Activated CD8-positive, alpha-beta memory T cell treated with anti-CD3 and anti-CD28 coated beads for 36 hours (primary cell): Measurements from ENCODE around the gene SYNPO. TPM values are rescaled to one million over a fixed set of nuclear protein-coding genes. Genes with fewer than 3 reads are reported as not detected.

ENCODE experiments used
- CTCF ChIA-PET: fragments of 350-600 bp; sonication (Branson Sonifier 250); formaldehyde crosslinking; loops from one replicate; lab custom pipeline; 2021; ENCODE audit warnings: antibody characterized with exemption; lab: Charles Lee
- POLR2A ChIA-PET: fragments of 350-600 bp; sonication (Branson Sonifier 250); formaldehyde crosslinking; loops from one replicate; lab custom pipeline; 2021; ENCODE audit warnings: antibody characterized with exemption; lab: Charles Lee
- total RNA-seq, 2 experiments: library from RNA; stranded (reverse); gene quantifications; one replicate each; pipeline ENCODE4 v1.2.3, GENCODE V29; 2021

SYNPO gene
- total RNA-seq, 2 experiments from 2014 or later: 0.04 TPM; not detected in 1

DNA sequence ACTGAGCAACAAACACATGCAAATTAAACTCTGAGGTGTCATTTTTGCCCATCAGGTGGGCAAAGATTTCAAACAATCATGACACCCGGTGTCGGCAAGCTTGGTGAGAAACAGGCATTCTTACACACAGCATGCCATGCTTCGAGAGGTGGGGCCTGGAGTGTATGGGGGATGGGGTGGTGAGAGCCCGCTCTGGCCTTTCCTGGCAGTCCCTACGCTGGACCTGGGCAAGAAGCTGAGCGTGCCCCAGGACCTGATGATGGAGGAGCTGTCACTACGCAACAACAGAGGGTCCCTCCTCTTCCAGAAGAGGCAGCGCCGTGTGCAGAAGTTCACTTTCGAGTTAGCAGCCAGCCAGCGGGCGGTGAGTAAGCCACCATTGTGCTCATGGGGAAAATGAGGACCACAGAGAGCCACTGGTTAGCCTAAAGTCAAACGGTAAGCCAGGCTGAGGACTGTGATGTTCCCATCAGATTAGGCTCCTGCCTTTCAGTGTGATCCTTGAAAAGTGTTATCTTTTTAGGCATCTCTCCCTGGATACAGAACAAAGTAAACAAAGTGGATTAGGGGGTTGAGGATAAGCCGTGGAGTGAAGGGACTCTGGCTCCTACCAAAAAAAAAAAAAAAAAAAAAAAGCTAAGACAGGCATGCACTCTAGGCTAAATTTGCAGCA lies 30.0 kb downstream of the SYNPO start:
- ChIA-PET POLR2A (interaction anchor here (0.6 kb wide), 1 partner anchor 47 kb away, joined by 4 read pairs; no protein-coding TSS in a partner anchor), CTCF (no interaction called here)

DNA sequence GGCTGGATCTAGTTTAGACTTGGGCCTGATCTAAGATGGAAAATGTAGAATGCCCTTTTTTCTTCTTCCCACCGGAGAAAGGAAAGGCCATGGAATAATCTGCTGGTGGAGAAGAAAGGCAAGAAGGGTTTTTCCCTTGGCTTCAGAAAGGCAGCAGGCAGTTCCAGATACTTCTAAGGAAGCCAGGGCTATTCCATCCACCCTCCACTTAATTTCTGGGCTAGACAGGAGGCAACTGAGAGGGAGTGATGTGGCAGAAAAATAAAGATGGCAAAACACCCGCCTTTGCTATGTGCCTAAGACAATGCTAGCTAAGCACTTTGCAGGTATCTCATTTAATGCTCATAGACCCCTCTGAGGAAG lies 30.5 kb downstream of the SYNPO start:
- ChIA-PET POLR2A (interaction anchor here (0.6 kb wide), 1 partner anchor 48 kb away, joined by 4 read pairs; no protein-coding TSS in a partner anchor), CTCF (no interaction called here)

DNA sequence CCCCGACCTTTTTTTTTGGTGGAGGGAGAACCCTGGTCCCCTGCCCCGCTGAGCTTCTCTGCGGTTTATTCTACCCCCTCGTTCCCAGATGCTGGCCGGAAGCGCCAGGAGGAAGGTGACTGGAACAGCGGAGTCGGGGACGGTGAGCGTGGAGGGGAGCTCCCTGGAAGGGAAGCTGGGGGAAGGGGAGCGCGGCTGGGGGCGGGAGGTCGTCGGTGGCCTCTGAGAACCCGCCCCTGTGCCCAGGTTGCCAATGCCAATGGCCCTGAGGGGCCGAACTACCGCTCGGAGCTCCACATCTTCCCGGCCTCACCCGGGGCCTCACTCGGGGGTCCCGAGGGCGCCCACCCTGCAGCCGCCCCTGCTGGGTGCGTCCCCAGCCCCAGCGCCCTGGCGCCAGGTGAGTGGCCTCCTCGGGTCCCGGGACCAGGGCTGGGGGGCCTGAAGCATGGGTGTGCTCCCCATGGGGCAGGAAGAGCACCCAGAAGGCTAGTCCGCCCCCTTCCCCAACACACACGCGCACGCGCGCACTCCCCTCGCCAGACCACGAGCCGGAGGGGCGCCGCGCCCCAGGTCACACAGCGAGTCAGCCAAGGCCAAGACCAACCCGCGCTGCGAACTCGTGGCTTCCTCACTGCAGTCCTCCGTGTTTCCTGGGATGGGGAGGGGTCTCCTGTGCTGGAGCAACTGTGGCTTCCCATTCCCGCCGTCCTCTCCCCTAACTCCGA lies 31.2 kb downstream of the SYNPO start:
- ChIA-PET CTCF (interaction anchor here (1.3 kb wide), 1 partner anchor 17 kb away, joined by 3 read pairs; no protein-coding TSS in a partner anchor), POLR2A (no interaction called here)

GRCh38 chr5:150672237-150672883 lies 31.9 kb downstream of the SYNPO start:
- ChIA-PET CTCF (interaction anchor here (1.3 kb wide), 2 partner anchors 17 to 175 kb away, joined by 3 read pairs; no protein-coding TSS in a partner anchor), POLR2A (no interaction called here)

DNA sequence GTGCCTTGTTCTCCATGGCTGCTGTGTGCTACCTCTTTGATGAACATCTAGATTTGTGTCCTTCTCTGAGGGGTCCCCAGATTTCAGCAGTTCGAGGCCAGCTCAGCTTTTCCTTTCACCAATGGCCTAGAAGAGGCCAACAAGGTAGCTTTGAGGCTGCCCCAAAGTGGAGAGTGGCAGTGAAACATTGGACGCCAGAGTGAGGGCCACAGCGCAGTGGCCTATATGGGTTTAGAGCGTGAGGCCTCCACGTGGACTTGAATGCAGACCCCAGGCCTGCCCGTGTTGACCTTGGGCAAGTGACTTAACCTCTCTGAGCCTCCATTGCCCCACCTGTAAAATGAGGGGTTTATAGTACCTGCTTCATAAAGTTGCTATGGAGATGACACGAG lies 32.4 kb downstream of the SYNPO start:
- ChIA-PET CTCF (interaction anchor here (1.3 kb wide), 2 partner anchors 16 to 174 kb away, joined by 3 read pairs; no protein-coding TSS in a partner anchor), POLR2A (no interaction called here)

GRCh38 chr5:150674341-150674821 lies 33.9 kb downstream of the SYNPO start:
- ChIA-PET CTCF (no interaction called here), POLR2A (no interaction called here)

DNA sequence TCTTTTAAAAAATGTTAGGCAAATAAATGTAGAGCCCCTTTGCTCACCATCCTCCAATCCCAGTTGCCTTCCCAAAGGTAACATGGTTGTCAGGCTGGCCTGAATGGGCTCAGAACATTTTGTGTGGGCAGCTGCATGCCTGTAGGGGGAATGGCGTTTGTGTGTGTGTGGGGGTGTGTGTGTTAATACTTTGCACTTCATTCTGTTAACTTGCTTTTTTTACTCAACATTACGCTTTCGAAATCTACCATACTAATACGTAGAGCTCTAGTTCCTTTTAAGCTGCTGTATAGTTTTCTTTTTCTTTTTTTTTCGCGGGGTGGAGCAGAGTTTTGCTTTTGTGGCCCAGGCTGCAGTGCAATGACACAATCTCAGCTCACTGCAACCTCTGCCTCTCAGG lies 34.6 kb downstream of the SYNPO start:
- POLR2A ChIA-PET: no interaction called here
- CTCF ChIA-PET: no interaction called here

GRCh38 chr5:150676578-150676977 lies 36.1 kb downstream of the SYNPO start:
- ChIA-PET POLR2A (no interaction called here), CTCF (interaction anchor here (0.7 to 0.8 kb wide), 2 partner anchors 76 to 218 kb away, joined by 4 read pairs; no protein-coding TSS in a partner anchor)

GRCh38 chr5:150689120-150689519 lies 48.7 kb downstream of the SYNPO start:
- POLR2A ChIA-PET: no interaction called here
- CTCF ChIA-PET: interaction anchor here (0.8 kb wide), 1 partner anchor 17 kb away, joined by 3 read pairs; no protein-coding TSS in a partner anchor

GRCh38 chr5:150690760-150691159 lies 50.3 kb downstream of the SYNPO start:
- ChIA-PET CTCF (no interaction called here), POLR2A (no interaction called here)

DNA sequence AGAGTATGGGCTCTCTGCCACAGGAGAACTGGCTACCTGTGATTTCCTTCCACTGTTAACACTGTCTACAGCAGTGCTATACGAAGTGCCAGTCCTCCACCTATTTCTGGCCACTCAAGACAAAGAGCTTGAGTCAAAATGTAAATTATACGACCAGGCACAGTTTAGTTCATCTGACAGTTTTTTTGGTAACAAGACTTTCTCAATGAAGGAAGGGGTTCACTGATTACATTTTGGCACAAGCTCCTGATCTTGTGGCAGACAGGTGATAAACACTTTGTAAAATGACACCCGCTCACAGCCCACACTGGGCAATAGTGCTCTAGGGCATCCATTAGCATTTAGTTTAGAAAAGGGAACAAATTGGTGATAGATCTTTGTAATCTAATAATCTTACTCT lies 51.8 kb downstream of the SYNPO start:
- CTCF ChIA-PET: no interaction called here
- POLR2A ChIA-PET: no interaction called here

- ChIA-PET CTCF (no interaction called here), POLR2A (no interaction called here)
These were observed 54.2 kb downstream of the SYNPO start for GRCh38 chr5:150694612-150695011.

- ChIA-PET CTCF (interaction anchor here (0.7 to 3.4 kb wide), 8 partner anchors 9 to 251 kb away, joined by 3 to 15 read pairs (median 5); partner anchors contain the start of genes IRGM, RPS14 and SMIM3), POLR2A (interaction anchor here (0.6 to 2.7 kb wide), 9 partner anchors 59 to 739 kb away, joined by 3 to 12 read pairs (median 4); partner anchors contain the start of genes DCTN4, IRGM, SLC26A2 and SMIM3)
These were observed 59.8 kb downstream of the SYNPO start for GRCh38 chr5:150700246-150700593.

GRCh38 chr5:150700594-150701377 lies 60.3 kb downstream of the SYNPO start, which contains the start of gene RBM22:
TSS of gene RBM22 (minus strand) at chr5:150701062. CDS start at chr5:150700985, 77 bp downstream.
- POLR2A ChIA-PET: interaction anchor here (0.6 to 2.7 kb wide), 11 partner anchors 58 to 740 kb away, joined by 3 to 12 read pairs (median 4); partner anchors contain the start of genes DCTN4, IRGM, SLC26A2 and SMIM3
- CTCF ChIA-PET: interaction anchor here (0.5 to 3.4 kb wide), 9 partner anchors 8 to 256 kb away, joined by 3 to 15 read pairs (median 3); partner anchors contain the start of genes IRGM, RPS14 and SMIM3

DNA sequence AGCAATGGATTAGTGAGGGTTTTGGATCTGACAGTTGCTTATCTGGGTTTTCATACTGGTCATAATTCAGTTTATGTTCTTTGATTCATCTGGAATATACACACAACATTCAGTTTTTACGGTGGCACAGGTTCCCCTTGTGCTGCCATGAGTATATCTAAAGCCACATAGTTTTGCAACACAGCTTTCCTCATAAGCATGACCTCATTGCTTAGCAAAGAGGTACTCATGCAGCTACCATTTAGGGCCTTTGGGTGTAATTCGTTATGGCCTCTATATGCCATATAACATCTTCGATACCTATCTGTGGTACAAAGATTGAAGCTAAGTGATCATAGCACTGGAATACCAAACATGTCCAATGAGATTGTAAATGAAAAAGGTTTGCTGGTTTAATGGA lies 63.3 kb downstream of the SYNPO start:
- ChIA-PET POLR2A (no interaction called here), CTCF (interaction anchor here (0.6 kb wide), 1 partner anchor 253 kb away, joined by 3 read pairs; no protein-coding TSS in a partner anchor)

DNA sequence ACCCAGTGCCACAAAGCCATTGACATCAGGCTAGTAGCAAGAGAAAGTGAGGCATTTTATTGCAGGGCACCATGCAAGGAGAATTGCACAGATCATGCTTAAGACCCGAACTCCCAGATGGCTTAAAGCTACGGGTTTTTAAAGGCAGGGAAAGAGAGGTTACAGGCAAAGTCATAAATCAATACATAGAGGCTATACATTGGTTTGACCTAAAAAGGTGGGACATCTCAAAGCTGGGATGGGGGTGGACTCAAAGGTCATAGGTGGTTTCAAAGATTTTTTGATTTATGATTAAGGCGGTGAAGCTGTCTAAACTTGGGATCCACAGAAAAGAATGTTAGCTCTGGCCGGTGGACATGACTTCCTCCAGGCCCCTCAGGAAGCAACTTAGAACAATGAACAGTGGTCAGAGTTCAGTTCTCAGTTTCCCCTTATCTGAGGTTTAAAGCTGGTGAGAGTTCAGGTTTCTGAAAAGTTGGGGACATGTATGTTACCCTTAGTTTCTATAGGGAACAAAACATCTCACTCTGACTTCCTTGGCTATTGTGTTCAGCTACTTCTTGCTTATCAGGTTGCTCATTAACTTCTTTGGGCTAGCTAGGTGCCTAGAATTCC lies 66.4 kb downstream of the SYNPO start:
- POLR2A ChIA-PET: no interaction called here
- CTCF ChIA-PET: no interaction called here
